Duodenal mucosa (tissue), 2 donors: ENCODE measurements around the gene PKNOX2.

ENCODE experiments used
- H3K27ac ChIP-seq: one replicate; pipeline ENCODE4 v1.7.0; 2013; ENCODE audit warnings: low read depth, low read length
- H3K27me3 ChIP-seq, 2 donors: one replicate each; pipeline ENCODE4 v1.7.0; 2013; ENCODE audit warnings: low read length in 2 of 2, control low read depth in 1 of 2; ENCODE audit not compliant: insufficient read depth in 2 of 2, control insufficient read depth in 1 of 2
- H3K36me3 ChIP-seq, 2 donors: one replicate each; pipeline ENCODE4 v1.7.0; 2013; ENCODE audit warnings: low read length in 2 of 2, control low read depth in 1 of 2; ENCODE audit not compliant: insufficient read depth in 2 of 2, control insufficient read depth in 1 of 2
- H3K4me1 ChIP-seq, 2 donors: one replicate each; pipeline ENCODE4 v1.7.0; 2013; ENCODE audit warnings: low read length in 2 of 2, control low read depth in 1 of 2; ENCODE audit not compliant: insufficient read depth in 2 of 2, control insufficient read depth in 1 of 2
- H3K4me3 ChIP-seq, 2 donors: one replicate each; pipeline ENCODE4 v1.7.0; 2013; ENCODE audit warnings: low read length in 2 of 2, low read depth in 1 of 2
- H3K9ac ChIP-seq, 2 donors: one replicate each; pipeline ENCODE4 v1.7.0; 2013; ENCODE audit warnings: low read length in 2 of 2, low read depth in 1 of 2
- H3K9me3 ChIP-seq, 2 donors: one replicate each; pipeline ENCODE4 v1.7.0; 2013; ENCODE audit warnings: low read length in 2 of 2, control low read depth in 1 of 2; ENCODE audit not compliant: control insufficient read depth in 1 of 2

The PKNOX2 gene

DNA sequence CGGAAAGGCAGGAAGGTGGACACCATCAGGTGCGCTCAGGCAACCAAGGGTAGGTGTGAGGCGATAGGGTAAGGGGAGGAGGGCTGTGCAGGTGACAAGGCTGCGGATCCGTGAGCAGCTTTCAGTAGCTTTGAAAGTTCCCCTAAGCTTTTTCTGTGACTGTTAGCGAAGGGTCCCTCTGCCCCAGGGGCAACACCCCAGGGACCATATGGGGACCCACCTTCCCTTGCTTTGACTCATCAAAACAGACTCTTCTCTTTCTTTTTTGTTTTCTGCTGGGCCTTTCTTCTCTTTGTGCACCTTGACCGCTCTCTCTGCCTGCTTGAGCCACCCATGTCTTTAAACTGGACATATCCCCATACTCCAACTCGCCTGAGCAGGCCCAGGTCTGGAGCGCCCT, 194.6 kb downstream of the PKNOX2 start:
- Histone ChIP-seq H3K4me1 (no peaks in the 10 kb centered on the region), H3K9me3 (no peaks in the 10 kb centered on the region), H3K4me3 (no peak overlapping the region), H3K9ac (no peak overlapping the region), H3K27ac (no peak overlapping the region), H3K27me3 (no peaks in the 10 kb centered on the region), H3K36me3 (no peaks in the 10 kb centered on the region)

- no peak overlapping the region for H3K4me3 ChIP-seq
- no peaks in the 10 kb centered on the region for H3K9me3 ChIP-seq
- H3K4me1 ChIP-seq: peaks cover 0 to 3% of the 10 kb centered on the region in 2 donors
- no peak overlapping the region for H3K27ac ChIP-seq
- H3K9ac ChIP-seq: no peak overlapping the region
- no peaks in the 10 kb centered on the region for H3K36me3 ChIP-seq
- no peaks in the 10 kb centered on the region for H3K27me3 ChIP-seq
Measured at GRCh38 chr11:125360066-125360465, 195.5 kb downstream of the PKNOX2 start.

DNA sequence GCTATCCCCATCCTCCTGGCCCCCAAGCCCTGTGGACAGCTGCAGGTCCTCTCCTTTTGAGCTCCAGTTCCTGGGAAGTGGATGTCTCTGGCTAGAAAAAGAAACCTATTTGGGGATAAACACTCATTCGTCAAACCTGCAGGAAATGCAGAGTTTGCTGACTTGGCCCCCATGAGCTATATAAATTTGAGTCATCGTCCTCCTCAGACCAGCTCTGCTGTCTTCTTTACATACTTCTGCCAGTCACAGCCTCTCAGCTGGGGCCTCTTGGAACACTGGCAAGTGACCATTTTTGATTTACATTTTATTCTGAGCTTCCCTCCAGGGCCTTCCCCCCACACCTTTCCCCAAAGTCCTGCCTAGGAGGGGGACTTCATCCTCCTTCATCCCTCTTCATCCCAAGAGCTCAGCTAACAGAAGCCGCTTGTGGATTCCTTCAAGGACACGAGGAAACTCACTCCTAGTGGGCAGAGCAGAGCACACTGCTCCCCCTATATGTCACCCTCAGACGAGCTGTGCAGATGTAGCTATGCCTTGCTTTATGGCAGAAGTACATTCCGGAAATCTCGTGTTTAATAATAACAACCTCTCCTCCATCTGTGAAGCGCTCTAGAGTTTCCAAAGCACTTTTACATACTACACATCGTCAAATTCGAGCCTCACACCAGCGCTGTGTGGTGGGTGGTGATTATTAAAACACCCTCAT, 199.7 kb downstream of the PKNOX2 start:
- Histone ChIP-seq H3K9ac (no peak overlapping the region), H3K4me1 (peaks cover 0 to 3% of the 10 kb centered on the region in 2 donors), H3K27ac (no peak overlapping the region), H3K27me3 (no peaks in the 10 kb centered on the region), H3K4me3 (no peak overlapping the region), H3K9me3 (no peaks in the 10 kb centered on the region), H3K36me3 (no peaks in the 10 kb centered on the region)

- Histone ChIP-seq H3K4me3 (no peak overlapping the region), H3K27ac (no peak overlapping the region), H3K27me3 (peaks cover 0 to 3% of the 10 kb centered on the region in 2 donors), H3K9me3 (no peaks in the 10 kb centered on the region), H3K36me3 (no peaks in the 10 kb centered on the region), H3K9ac (no peak overlapping the region), H3K4me1 (peaks cover 0 to 3% of the 10 kb centered on the region in 2 donors)
Measured at GRCh38 chr11:125365196-125365931, 200.8 kb downstream of the PKNOX2 start.

DNA sequence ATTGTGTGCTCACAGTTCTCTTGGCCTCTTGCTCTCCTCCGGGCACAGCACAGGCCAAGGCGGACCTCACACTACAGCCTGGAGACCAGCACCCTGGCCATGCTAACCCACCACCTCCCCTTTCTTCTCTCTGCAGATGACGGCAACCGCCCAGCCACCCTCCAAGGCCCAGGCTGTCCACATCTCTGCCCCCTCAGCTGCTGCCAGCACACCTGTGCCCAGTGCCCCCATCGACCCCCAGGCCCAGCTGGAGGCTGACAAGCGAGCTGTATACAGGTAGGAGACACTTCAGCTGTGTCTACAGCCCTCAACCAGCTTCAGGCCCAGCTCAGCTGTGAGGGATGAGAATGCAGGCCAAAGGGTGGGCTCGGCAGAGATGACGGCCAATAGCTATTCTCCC, 203.2 kb downstream of the PKNOX2 start:
- Histone ChIP-seq H3K9me3 (no peaks in the 10 kb centered on the region), H3K27ac (no peak overlapping the region), H3K9ac (no peak overlapping the region), H3K27me3 (peaks cover 0 to 8% of the 10 kb centered on the region in 2 donors), H3K4me3 (no peak overlapping the region), H3K36me3 (no peaks in the 10 kb centered on the region), H3K4me1 (peaks cover 0 to 3% of the 10 kb centered on the region in 2 donors)

GRCh38 chr11:125368757-125369156, 204.2 kb downstream of the PKNOX2 start:
- H3K27ac ChIP-seq: no peak overlapping the region
- no peak overlapping the region for H3K9ac ChIP-seq
- no peaks in the 10 kb centered on the region for H3K36me3 ChIP-seq
- H3K4me1 ChIP-seq: peaks cover 0 to 3% of the 10 kb centered on the region in 2 donors
- H3K27me3 ChIP-seq: peaks cover 0 to 8% of the 10 kb centered on the region in 2 donors
- no peak overlapping the region for H3K4me3 ChIP-seq
- no peaks in the 10 kb centered on the region for H3K9me3 ChIP-seq

DNA sequence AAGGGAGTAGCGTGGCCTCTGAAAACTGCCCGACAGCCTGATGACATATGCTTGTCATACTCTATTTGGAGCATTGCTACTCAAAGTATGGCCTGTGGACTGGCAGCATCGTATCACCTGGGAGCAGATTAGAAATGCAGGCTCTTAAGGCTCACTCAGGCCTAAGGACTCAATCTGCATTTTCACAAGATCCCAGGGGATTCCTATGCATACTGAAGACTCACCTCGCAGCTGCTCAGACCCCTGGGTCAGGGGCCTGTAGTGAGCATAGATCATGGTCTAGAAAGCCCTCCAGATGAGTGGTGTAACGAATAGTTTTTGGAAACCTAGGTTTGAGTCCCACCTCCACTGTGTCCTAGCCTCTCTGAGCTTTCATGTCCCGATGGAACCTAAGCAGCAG, 205.3 kb downstream of the PKNOX2 start:
- Histone ChIP-seq H3K9ac (no peak overlapping the region), H3K27ac (no peak overlapping the region), H3K27me3 (peaks cover 0 to 8% of the 10 kb centered on the region in 2 donors), H3K4me1 (no peaks in the 10 kb centered on the region), H3K9me3 (no peaks in the 10 kb centered on the region), H3K4me3 (no peak overlapping the region), H3K36me3 (no peaks in the 10 kb centered on the region)

GRCh38 chr11:125370561-125371389, 206.2 kb downstream of the PKNOX2 start:
- Histone ChIP-seq H3K9ac (no peak overlapping the region), H3K36me3 (no peaks in the 10 kb centered on the region), H3K9me3 (no peaks in the 10 kb centered on the region), H3K4me1 (no peaks in the 10 kb centered on the region), H3K27me3 (peaks cover 0 to 8% of the 10 kb centered on the region in 2 donors), H3K27ac (no peak overlapping the region), H3K4me3 (no peak overlapping the region)

DNA sequence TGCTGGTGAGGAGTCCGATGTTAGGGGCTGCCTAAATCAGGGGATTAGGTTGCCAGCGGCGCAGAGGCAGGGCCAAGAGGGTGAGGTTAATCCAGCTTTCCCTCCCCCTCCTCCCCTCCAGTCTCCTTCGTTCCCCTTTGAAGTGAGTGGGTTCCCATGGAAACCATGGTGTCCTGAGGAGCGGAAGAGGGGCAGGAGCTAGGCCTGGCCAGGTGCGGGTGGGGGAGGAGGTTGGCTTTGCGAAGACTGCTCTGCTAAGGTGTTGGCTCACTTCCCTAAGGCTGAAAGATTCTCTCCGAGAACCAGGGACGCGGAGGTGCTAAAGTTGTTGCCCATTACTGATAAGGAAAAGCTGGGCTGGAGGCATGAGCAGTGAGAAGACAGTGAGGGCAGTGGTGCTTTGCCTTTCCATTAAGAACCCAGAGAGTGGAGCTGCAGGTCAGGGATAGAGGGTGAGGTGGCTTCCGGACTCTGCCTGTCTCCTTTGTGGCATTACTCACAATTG, 206.9 kb downstream of the PKNOX2 start:
- no peak overlapping the region for H3K4me3 ChIP-seq
- H3K27me3 ChIP-seq: peaks cover 0 to 8% of the 10 kb centered on the region in 2 donors
- H3K36me3 ChIP-seq: no peaks in the 10 kb centered on the region
- H3K9ac ChIP-seq: no peak overlapping the region
- H3K9me3 ChIP-seq: no peaks in the 10 kb centered on the region
- no peak overlapping the region for H3K27ac ChIP-seq
- H3K4me1 ChIP-seq: no peaks in the 10 kb centered on the region

DNA sequence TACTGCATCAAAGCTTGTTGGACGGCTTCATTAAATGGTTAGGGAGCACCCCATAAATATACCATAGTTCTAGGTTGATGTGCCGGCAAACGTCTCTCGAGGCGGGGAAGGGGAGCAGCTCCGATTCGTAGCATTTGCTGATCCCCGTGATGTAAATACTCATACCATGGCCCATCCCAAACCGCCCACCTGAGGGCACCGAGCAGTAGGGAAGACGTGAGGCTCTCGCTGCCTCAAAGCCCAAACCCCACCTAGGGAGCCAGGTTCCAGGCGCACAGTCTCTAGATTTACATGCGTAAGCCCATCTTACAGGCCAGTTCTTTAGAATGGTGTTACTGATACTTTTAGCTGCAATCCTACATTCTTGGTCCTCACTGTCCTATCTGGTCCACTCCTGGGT, 207.5 kb downstream of the PKNOX2 start:
- H3K9me3 ChIP-seq: no peaks in the 10 kb centered on the region
- no peak overlapping the region for H3K9ac ChIP-seq
- no peak overlapping the region for H3K27ac ChIP-seq

More for the DNA sequence above, 207.5 kb downstream of the PKNOX2 start:
- no peak overlapping the region for H3K4me3 ChIP-seq
- H3K36me3 ChIP-seq: no peaks in the 10 kb centered on the region
- peaks cover 0 to 8% of the 10 kb centered on the region in 2 donors for H3K27me3 ChIP-seq
- no peaks in the 10 kb centered on the region for H3K4me1 ChIP-seq
